ENCODE measurements around the gene CTPS1.

- no peak for TF ChIP-seq CTCF (IDR thresholded peaks at IDR 0.05; ENCODE audit: low read length)
- TF ChIP-seq EZH2 (optimal IDR thresholded peaks at IDR 0.05; ENCODE audit: low read depth, low read length), result no peak
Measured at GRCh38 chr1:41013796-41014195, 34.3 kb downstream of the CTPS1 start.

All from MM.1S (cell line).